SU-DHL-6 (cell line): ENCODE data around the gene KCNJ16.

Experiments used
- H2AFZ ChIP-seq: fragments of 200-600 bp; sonication (generic); 2 replicates; pipeline ENCODE4 v1.6.1; 2014; ENCODE audit warnings: low read depth, mild to moderate bottlenecking, moderate library complexity, mixed read lengths, antibody characterized with exemption, low read length; ENCODE audit not compliant: severe bottlenecking
- H3F3A ChIP-seq: fragments of 200-600 bp; shearing (Covaris generic); 2 replicates; pipeline ENCODE4 v1.6.0; 2016; ENCODE audit warnings: antibody characterized with exemption, mild to moderate bottlenecking; ENCODE audit not compliant: insufficient read depth
- H3K27ac ChIP-seq: fragments of 200-600 bp; sonication (generic); 2 replicates; pipeline ENCODE4 v1.5.1; 2016; ENCODE audit warnings: low read depth, mild to moderate bottlenecking, low read length, moderate library complexity, mixed read lengths
- H3K27me3 ChIP-seq: fragments of 200-600 bp; sonication (generic), shearing (Covaris generic); 2 replicates; pipeline ENCODE4 v1.6.0; 2014; ENCODE audit warnings: mild to moderate bottlenecking, low read length
- H3K36me3 ChIP-seq: fragments of 200-600 bp; sonication (generic); 2 replicates; pipeline ENCODE4 v1.6.1; 2014; ENCODE audit warnings: mild to moderate bottlenecking, low read length, mixed read lengths
- H3K4me2 ChIP-seq: fragments of 300-600, 200-600 bp; shearing (Covaris generic), sonication (generic); 2 replicates; pipeline ENCODE4 v1.6.0; 2014; ENCODE audit warnings: low read length, low read depth, mild to moderate bottlenecking; ENCODE audit not compliant: poor library complexity, severe bottlenecking
- H3K4me3 ChIP-seq: fragments of 200-600 bp; sonication (generic); 2 replicates; pipeline ENCODE4 v1.5.1; 2014; ENCODE audit warnings: antibody characterized with exemption, low read length, mild to moderate bottlenecking, mixed read lengths; ENCODE audit not compliant: insufficient read depth, poor library complexity, severe bottlenecking
- H3K79me2 ChIP-seq: fragments of 200-600 bp; sonication (generic); 2 replicates; pipeline ENCODE4 v1.6.1; 2014; ENCODE audit warnings: mild to moderate bottlenecking, low read length, moderate library complexity; ENCODE audit not compliant: insufficient read depth
- H3K9ac ChIP-seq: fragments of 200-600 bp; sonication (generic); 2 replicates; pipeline ENCODE4 v1.7.0; 2014; ENCODE audit warnings: mild to moderate bottlenecking, low read length
- H3K9me2 ChIP-seq: fragments of 200-600 bp; sonication (generic); replicated peaks from 2 replicates; pipeline ENCODE4 v1.6.1; 2014; ENCODE audit warnings: low read length; ENCODE audit not compliant: insufficient read depth
- H3K9me3 ChIP-seq: fragments of 200-600 bp; sonication (generic); 2 replicates; pipeline ENCODE4 v1.6.1; 2014; ENCODE audit warnings: low read length, mixed read lengths; ENCODE audit not compliant: insufficient read depth
- H4K20me1 ChIP-seq: fragments of 200-600 bp; sonication (generic); 2 replicates; pipeline ENCODE4 v1.6.1; 2014; ENCODE audit warnings: low read depth, mild to moderate bottlenecking, antibody characterized with exemption, low read length, moderate library complexity, mixed read lengths
- CTCF ChIP-seq: fragments of 200-600 bp; sonication (generic); IDR thresholded peaks from one replicate; pipeline ENCODE4 v1.5.1; 2017; ENCODE audit warnings: antibody characterized with exemption, mild to moderate bottlenecking, low read length, moderate library complexity; ENCODE audit not compliant: insufficient read depth, poor library complexity, severe bottlenecking
- EZH2phosphoT487 ChIP-seq: fragments of 200-600 bp; sonication (generic), shearing (Covaris generic); conservative IDR thresholded peaks from 2 replicates; pipeline ENCODE4 v1.6.1; 2018; ENCODE audit warnings: mild to moderate bottlenecking, antibody characterized with exemption, low read length, moderate library complexity, mixed read lengths

The KCNJ16 gene

GRCh38 chr17:70089513-70090148 is 14.6 kb downstream of the KCNJ16 start:
- H3K9me2 ChIP-seq: no peaks in the 10 kb centered on the region
- H3K36me3 ChIP-seq: no peaks in the 10 kb centered on the region
- no peak overlapping the region for H2AFZ ChIP-seq
- H3K79me2 ChIP-seq: no peaks in the 10 kb centered on the region
- H3K27me3 ChIP-seq: no peaks in the 10 kb centered on the region
- H3K9ac ChIP-seq: no peak overlapping the region
- no peaks in the 10 kb centered on the region for H3K9me3 ChIP-seq
- H4K20me1 ChIP-seq: no peaks in the 10 kb centered on the region
- H3K27ac ChIP-seq: no peak overlapping the region
- no peak overlapping the region for H3K4me3 ChIP-seq
- H3F3A ChIP-seq: no peaks in the 10 kb centered on the region
- TF ChIP-seq EZH2phosphoT487 (no peak), CTCF (no peak)
- H3K4me2 ChIP-seq: no peak overlapping the region

- Histone ChIP-seq H3K9ac (no peak overlapping the region), H3K27ac (no peak overlapping the region), H3K27me3 (no peaks in the 10 kb centered on the region), H3K4me3 (no peak overlapping the region), H3K9me2 (no peaks in the 10 kb centered on the region), H3K4me2 (no peak overlapping the region), H2AFZ (no peak overlapping the region), H3F3A (no peaks in the 10 kb centered on the region), H3K36me3 (no peaks in the 10 kb centered on the region), H3K79me2 (no peaks in the 10 kb centered on the region), H4K20me1 (no peaks in the 10 kb centered on the region), H3K9me3 (no peaks in the 10 kb centered on the region)
- TF ChIP-seq CTCF (no peak), EZH2phosphoT487 (no peak)
Observed at GRCh38 chr17:70091005-70091568, 16.1 kb downstream of the KCNJ16 start.

GRCh38 chr17:70091696-70092095 is 16.7 kb downstream of the KCNJ16 start:
- Histone ChIP-seq H3K79me2 (no peaks in the 10 kb centered on the region), H3K27me3 (no peaks in the 10 kb centered on the region), H3K4me3 (no peak overlapping the region), H2AFZ (no peak overlapping the region), H3K36me3 (no peaks in the 10 kb centered on the region), H4K20me1 (no peaks in the 10 kb centered on the region), H3K9me3 (no peaks in the 10 kb centered on the region), H3K9me2 (no peaks in the 10 kb centered on the region), H3K9ac (no peak overlapping the region), H3K4me2 (no peak overlapping the region), H3K27ac (no peak overlapping the region), H3F3A (no peaks in the 10 kb centered on the region)
- TF ChIP-seq CTCF: no peak
- TF ChIP-seq EZH2phosphoT487: no peak
